ENCODE results near the gene GABRG3.

DNA sequence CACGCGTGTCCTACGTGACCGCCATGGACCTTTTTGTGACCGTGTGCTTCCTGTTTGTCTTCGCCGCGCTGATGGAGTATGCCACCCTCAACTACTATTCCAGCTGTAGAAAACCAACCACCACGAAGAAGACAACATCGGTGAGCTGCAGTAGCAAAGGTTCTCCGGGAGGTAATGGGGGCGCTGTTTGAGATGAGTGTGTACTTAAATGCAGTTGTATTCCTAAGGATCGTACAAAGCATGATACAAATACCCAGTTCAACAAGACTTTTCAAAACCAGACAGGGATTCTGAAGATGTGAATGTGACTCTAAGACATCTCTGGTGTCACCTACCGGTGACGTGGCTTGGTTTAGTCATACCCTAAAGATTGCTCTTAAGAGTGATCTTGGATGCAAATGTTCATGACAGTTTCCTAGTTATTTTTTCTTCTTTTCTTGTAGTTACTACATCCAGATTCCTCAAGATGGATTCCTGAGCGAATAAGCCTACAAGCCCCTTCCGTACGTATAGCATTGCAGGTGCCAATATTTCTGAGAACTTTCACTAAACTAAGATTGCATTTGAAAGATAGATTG is 556.6 kb downstream of the GABRG3 start:
- TF ChIP-seq CTCF (IDR thresholded peaks at IDR 0.05; ENCODE audit: insufficient read depth, low read length, poor library complexity, severe bottlenecking) (no peak), EZH2phosphoT487 (conservative IDR thresholded peaks at IDR 0.05; ENCODE audit: low read length) (no peak)
